Upper lobe of left lung (tissue), 6 donors: ENCODE data around the gene VWA2. TPM values are rescaled to one million over a fixed set of nuclear protein-coding genes. Genes with fewer than 3 reads are reported as not detected.
A peak's percentile ranks its signal among the peaks of the same experiment; 100 is the strongest.

Source experiments
- ATAC-seq, 2 donors: fragments of 200-7000 bp; cut with Tn5 transposase; one replicate each; pipeline ENCODE4 v1.9.1; 2022; ENCODE audit warnings: mild to moderate bottlenecking in 2 of 2, moderate library complexity in 2 of 2; ENCODE audit not compliant: low FRiP score in 2 of 2
- DNase-seq, 2 donors: peaks; one replicate each; pipeline ENCODE4 v3.0.0-alpha.2; 2019 to 2020
- H3K27ac ChIP-seq, 4 donors: fragments of 200-600 bp; sonication (generic); one replicate each; pipeline ENCODE4 v1.5.1; 2016 to 2019
- H3K27me3 ChIP-seq, 4 donors: fragments of 200-600 bp; sonication (generic); one replicate each; pipeline ENCODE4 v1.5.1; 2017 to 2019
- H3K36me3 ChIP-seq, 4 donors: fragments of 200-600 bp; sonication (generic); one replicate each; pipeline ENCODE4 v1.5.1; 2016 to 2019
- H3K4me1 ChIP-seq, 4 donors: fragments of 200-600 bp; sonication (generic); one replicate each; pipeline ENCODE4 v1.5.1; 2018 to 2019
- H3K4me3 ChIP-seq, 4 donors: fragments of 200-600 bp; sonication (generic); one replicate each; pipeline ENCODE4 v1.5.1; 2017 to 2019; ENCODE audit warnings: mild to moderate bottlenecking in 2 of 4, moderate library complexity in 1 of 4
- H3K9me3 ChIP-seq, 4 donors: fragments of 200-600 bp; sonication (generic); one replicate each; pipeline ENCODE4 v1.5.1; 2018 to 2019
- CTCF ChIP-seq, 6 experiments: fragments of 450-650 bp in 4 of 6; fragments of 200-600 bp in 2 of 6; sonication (generic) in 2 of 6; IDR thresholded peaks; one replicate each; pipeline ENCODE4 v1.5.1; 2016 to 2019; ENCODE audit warnings: antibody characterized with exemption in 6 of 6
- EP300 ChIP-seq, 4 donors: sonication (generic); formaldehyde crosslinking; IDR thresholded peaks; one replicate each; pipeline ENCODE4 v1.5.1; 2017; ENCODE audit warnings: antibody characterized with exemption in 4 of 4, control low read depth in 2 of 4
- POLR2A ChIP-seq, 4 donors: fragments of 450-650 bp; IDR thresholded peaks; one replicate each; pipeline ENCODE4 v1.5.1; 2016 to 2017; ENCODE audit warnings: antibody characterized with exemption in 4 of 4, mild to moderate bottlenecking in 2 of 4
- POLR2AphosphoS5 ChIP-seq, 2 donors: sonication (generic); formaldehyde crosslinking; IDR thresholded peaks; one replicate each; pipeline ENCODE4 v1.5.1; 2017; ENCODE audit warnings: antibody characterized with exemption in 2 of 2
- WGBS, 2 donors: methylation state at CpG; one replicate each; pipeline ENCODE4 v1.1.5; 2017 to 2018; 5-methylcytosine and 5-hydroxymethylcytosine counted together
- total RNA-seq, 6 donors: library from RNA; depleted of rRNA in 4 of 6; stranded (reverse); fragments of >200 nt in 4 of 6; gene quantifications; one replicate each; pipeline versions ENCODE4 v1.1.0 to v1.2.1, GENCODE V29; 2016 to 2021
- donor health status: DM: no; HTN: no; CAD: no; lungs with moderate emphysema.
- donor health status: DM: no; HTN: yes; CAD: no; lungs with severe emphysema.

VWA2 gene
- total RNA-seq, 6 donors from 2014 or later, result 8.3 to 17.8 (median 12.4) TPM

GRCh38 chr10:114313866-114314265 is 74.8 kb downstream of the VWA2 start:
- Histone ChIP-seq H3K27ac (no peak overlapping the region), H3K4me1 (no peaks in the 10 kb centered on the region), H3K36me3 (no peaks in the 10 kb centered on the region), H3K27me3 (no peaks in the 10 kb centered on the region), H3K4me3 (no peak overlapping the region), H3K9me3 (no peaks in the 10 kb centered on the region)
- 84 to 89% methylated on average over 10 to 11 of the region's 11 CpGs for WGBS, 2 donors
- no peak for ATAC-seq
- no peak for DNase-seq
- no peak for TF ChIP-seq POLR2AphosphoS5 (IDR thresholded peaks at IDR 0.05)
- TF ChIP-seq EP300 (IDR thresholded peaks at IDR 0.05), result no peak
- no peak for TF ChIP-seq CTCF (IDR thresholded peaks at IDR 0.05)

GRCh38 chr10:114315566-114316420 is 76.7 kb downstream of the VWA2 start:
- H3K36me3 ChIP-seq, result no peaks in the 10 kb centered on the region
- ATAC-seq (peak in 1 of 2 donors; percentile 42), DNase-seq (peak in 1 of 2 donors; percentile 71)
- H3K27me3 ChIP-seq, result no peaks in the 10 kb centered on the region
- TF ChIP-seq POLR2AphosphoS5 (IDR thresholded peaks at IDR 0.05), result no peak
- H3K27ac ChIP-seq, result no peak overlapping the region
- no peaks in the 10 kb centered on the region for H3K9me3 ChIP-seq
- WGBS, 2 donors, result 85 to 91% methylated on average over 15 to 22 of the region's 22 CpGs
- no peak overlapping the region for H3K4me3 ChIP-seq
- H3K4me1 ChIP-seq, result no peaks in the 10 kb centered on the region

GRCh38 chr10:114316744-114317143 is 77.7 kb downstream of the VWA2 start:
- no peak for DNase-seq
- TF ChIP-seq POLR2AphosphoS5 (IDR thresholded peaks at IDR 0.05), result no peak
- no peak for TF ChIP-seq POLR2A (IDR thresholded peaks at IDR 0.05)
- no peak for TF ChIP-seq CTCF (IDR thresholded peaks at IDR 0.05)
- TF ChIP-seq EP300 (IDR thresholded peaks at IDR 0.05), result no peak
- WGBS, 2 donors, result 80 to 86% methylated on average over 5 of the region's 5 CpGs

GRCh38 chr10:114319406-114320248 is 80.6 kb downstream of the VWA2 start:
- TF ChIP-seq EP300 (IDR thresholded peaks at IDR 0.05) (no peak), POLR2A (IDR thresholded peaks at IDR 0.05) (no peak), POLR2AphosphoS5 (IDR thresholded peaks at IDR 0.05) (no peak), CTCF (IDR thresholded peaks at IDR 0.05) (no peak)
- Histone ChIP-seq H3K4me1 (no peaks in the 10 kb centered on the region), H3K27ac (no peak overlapping the region), H3K27me3 (no peaks in the 10 kb centered on the region), H3K9me3 (no peaks in the 10 kb centered on the region), H3K36me3 (no peaks in the 10 kb centered on the region), H3K4me3 (no peak overlapping the region)
- 89% methylated on average over 18 of the region's 18 CpGs for WGBS, 2 donors
- ATAC-seq (no peak), DNase-seq (no peak)

More at GRCh38 chr10:114316744-114317143, 77.7 kb downstream of the VWA2 start:
- Histone ChIP-seq H3K36me3 (no peaks in the 10 kb centered on the region), H3K27ac (no peak overlapping the region), H3K27me3 (no peaks in the 10 kb centered on the region), H3K4me1 (no peaks in the 10 kb centered on the region), H3K4me3 (no peak overlapping the region), H3K9me3 (no peaks in the 10 kb centered on the region)
- no peak for ATAC-seq
